GM18505 (cell line): Measurements from ENCODE around the gene ERGIC1.
A peak's percentile ranks its signal among the peaks of the same experiment; 100 is the strongest.
"Not testable (repeated sequence)": the region's sequence is repeated elsewhere in the genome, so short reads cannot be mapped to it uniquely, and the experiment has no call there.

Experiments used
- ATAC-seq: cut with Tn5 transposase; IDR thresholded peaks from one replicate; pipeline ENCODE4 v1.9.1; 2021; ENCODE audit not compliant: unreplicated experiment
- POLR2A ChIP-seq: IDR thresholded peaks from 4 replicates; pipeline ENCODE4 v1.6.1; 2011; ENCODE audit warnings: borderline replicate concordance; ENCODE audit not compliant: insufficient read depth, insufficient read length; ENCODE audit errors: extremely low read depth

ERGIC1 gene

GRCh38 chr5:172795318-172795977 is 38.6 kb upstream of the ERGIC1 start:
- no peak for ATAC-seq
- TF ChIP-seq POLR2A, result no peak

GRCh38 chr5:172796306-172796705 is 37.7 kb upstream of the ERGIC1 start:
- no peak for ATAC-seq
- no peak for TF ChIP-seq POLR2A

GRCh38 chr5:172797771-172798191 is 36.3 kb upstream of the ERGIC1 start:
- no peak for ATAC-seq
- TF ChIP-seq POLR2A, result no peak

- no peak for TF ChIP-seq POLR2A
- ATAC-seq, result no peak
Observed at GRCh38 chr5:172798422-172799215, 35.4 kb upstream of the ERGIC1 start.

GRCh38 chr5:172799416-172799815 is 34.6 kb upstream of the ERGIC1 start:
- TF ChIP-seq POLR2A, result no peak
- no peak for ATAC-seq

GRCh38 chr5:172800088-172800551 is 33.9 kb upstream of the ERGIC1 start:
- no peak for ATAC-seq
- TF ChIP-seq POLR2A, result no peak

GRCh38 chr5:172801179-172801671 is 32.8 kb upstream of the ERGIC1 start:
- no peak for ATAC-seq
- TF ChIP-seq POLR2A, result no peak

GRCh38 chr5:172802112-172802511 is 31.9 kb upstream of the ERGIC1 start:
- no peak for TF ChIP-seq POLR2A
- no peak for ATAC-seq

GRCh38 chr5:172802567-172803176 is 31.4 kb upstream of the ERGIC1 start:
- no peak for ATAC-seq

GRCh38 chr5:172805018-172805683 is 28.9 kb upstream of the ERGIC1 start:
- TF ChIP-seq POLR2A, result no peak
- ATAC-seq, result no peak

More at GRCh38 chr5:172802567-172803176, 31.4 kb upstream of the ERGIC1 start:
- no peak for TF ChIP-seq POLR2A

GRCh38 chr5:172805736-172806255 is 28.3 kb upstream of the ERGIC1 start:
- TF ChIP-seq POLR2A, result no peak
- no peak for ATAC-seq

GRCh38 chr5:172806897-172807672 is 27.0 kb upstream of the ERGIC1 start:
- peak; percentile 52 for TF ChIP-seq POLR2A
- peak; percentile 94 for ATAC-seq

- TF ChIP-seq POLR2A, result no peak
- no peak for ATAC-seq
Observed at GRCh38 chr5:172807766-172808311, 26.2 kb upstream of the ERGIC1 start.

- no peak for ATAC-seq
- no peak for TF ChIP-seq POLR2A
Observed at GRCh38 chr5:172809774-172810173, 24.3 kb upstream of the ERGIC1 start.

GRCh38 chr5:172810996-172811395 is 23.1 kb upstream of the ERGIC1 start:
- ATAC-seq, result not testable (repeated sequence)
